ENCODE results near the gene SLCO4A1. TPM values are rescaled to one million over a fixed set of nuclear protein-coding genes. Genes with fewer than 3 reads are reported as not detected.

SLCO4A1 gene
- total and polyA plus RNA-seq, 5 experiments from 2014 or later, result 0.93 to 1.4 (median 1.4) TPM; not detected in 2

GRCh38 chr20:62662422-62662821 lies 20.1 kb downstream of the SLCO4A1 start:
- Mint-ChIP-seq H3K36me3 (peaks cover 0 to 1% (median 0%) of the 10 kb centered on the region in 3 donors), H3K4me1 (peaks cover 0 to 2% (median 0%) of the 10 kb centered on the region in 4 donors), H3K27ac (no peak overlapping the region), H3K27me3 (no peaks in the 10 kb centered on the region), H3K9me3 (no peaks in the 10 kb centered on the region), H3K4me3 (no peak overlapping the region)
- POLR2A ChIA-PET, result interaction anchor here (0.9 kb wide), 1 partner anchor 11 kb away, joined by 3 read pairs; no protein-coding TSS in a partner anchor
- ATAC-seq (no peak), DNase-seq (no peak)

- H3K4me3 Mint-ChIP-seq, result no peak overlapping the region
- peaks cover 0 to 2% (median under 1%) of the 10 kb centered on the region in 4 donors for H3K4me1 Mint-ChIP-seq
- H3K27ac Mint-ChIP-seq, result peak overlapping the region in 1 of 10 donors; percentile 43
- DNase-seq (no peak), ATAC-seq (no peak)
- peaks cover 0 to 1% (median 0%) of the 10 kb centered on the region in 3 donors for H3K36me3 Mint-ChIP-seq
- H3K27me3 Mint-ChIP-seq, result no peaks in the 10 kb centered on the region
- no peaks in the 10 kb centered on the region for H3K9me3 Mint-ChIP-seq
- POLR2A ChIA-PET, result interaction anchor here (2.1 kb wide), 1 partner anchor 131 kb away, joined by 7 read pairs; no protein-coding TSS in a partner anchor
Measured at GRCh38 chr20:62663145-62664018, 21.1 kb downstream of the SLCO4A1 start.

- Mint-ChIP-seq H3K27me3 (no peaks in the 10 kb centered on the region), H3K27ac (no peak overlapping the region), H3K36me3 (peaks cover 0 to 1% (median 0%) of the 10 kb centered on the region in 3 donors), H3K9me3 (no peaks in the 10 kb centered on the region), H3K4me3 (no peak overlapping the region), H3K4me1 (peaks cover 0 to 2% (median 1%) of the 10 kb centered on the region in 4 donors)
- ATAC-seq, result no peak
- POLR2A ChIA-PET, result interaction anchor here (1.0 to 2.1 kb wide), 2 partner anchors 100 to 130 kb away, joined by 3 to 7 read pairs; no protein-coding TSS in a partner anchor
- DNase-seq, result no peak
Measured at GRCh38 chr20:62664019-62664971, 22.0 kb downstream of the SLCO4A1 start.

- POLR2A ChIA-PET, result interaction anchor here (1.0 to 2.1 kb wide), 2 partner anchors 99 to 129 kb away, joined by 3 to 7 read pairs; no protein-coding TSS in a partner anchor
Measured at GRCh38 chr20:62665153-62665754, 23.0 kb downstream of the SLCO4A1 start.

GRCh38 chr20:62665826-62666735 lies 23.8 kb downstream of the SLCO4A1 start:
- POLR2A ChIA-PET, result interaction anchor here (0.8 kb wide), 1 partner anchor 22 kb away, joined by 3 read pairs; no protein-coding TSS in a partner anchor
- peaks cover 0 to 2% (median 1%) of the 10 kb centered on the region in 4 donors for H3K4me1 Mint-ChIP-seq
- H3K27ac Mint-ChIP-seq, result peak overlapping the region in 1 of 10 donors; percentile 28
- no peaks in the 10 kb centered on the region for H3K36me3 Mint-ChIP-seq
- no peak for DNase-seq
- ATAC-seq, result no peak
- H3K4me3 Mint-ChIP-seq, result no peak overlapping the region
- no peaks in the 10 kb centered on the region for H3K27me3 Mint-ChIP-seq
- H3K9me3 Mint-ChIP-seq, result no peaks in the 10 kb centered on the region

More at GRCh38 chr20:62665153-62665754, 23.0 kb downstream of the SLCO4A1 start:
- H3K4me1 Mint-ChIP-seq, result peaks cover 0 to 2% (median 1%) of the 10 kb centered on the region in 4 donors
- H3K27ac Mint-ChIP-seq, result peak overlapping the region in 1 of 10 donors; percentile 15
- no peaks in the 10 kb centered on the region for H3K27me3 Mint-ChIP-seq
- H3K36me3 Mint-ChIP-seq, result peaks cover 0 to 1% (median 0%) of the 10 kb centered on the region in 3 donors
- no peaks in the 10 kb centered on the region for H3K9me3 Mint-ChIP-seq
- DNase-seq, result no peak
- no peak for ATAC-seq
- no peak overlapping the region for H3K4me3 Mint-ChIP-seq

GRCh38 chr20:62666736-62667529 lies 24.6 kb downstream of the SLCO4A1 start:
- Mint-ChIP-seq H3K27me3 (no peaks in the 10 kb centered on the region), H3K27ac (peak overlapping the region in 3 of 10 donors; percentile 28 to 55 (median 35)), H3K4me1 (peaks cover 0 to 2% (median 1%) of the 10 kb centered on the region in 4 donors), H3K9me3 (no peaks in the 10 kb centered on the region), H3K4me3 (no peak overlapping the region), H3K36me3 (no peaks in the 10 kb centered on the region)
- no peak for ATAC-seq
- DNase-seq, result no peak
- POLR2A ChIA-PET, result interaction anchor here (0.8 kb wide), 1 partner anchor 21 kb away, joined by 3 read pairs; no protein-coding TSS in a partner anchor

- Mint-ChIP-seq H3K4me3 (no peak overlapping the region), H3K9me3 (no peaks in the 10 kb centered on the region), H3K27ac (peak overlapping the region in 1 of 10 donors; percentile 53), H3K4me1 (peaks cover 0 to 2% (median 1%) of the 10 kb centered on the region in 4 donors), H3K36me3 (no peaks in the 10 kb centered on the region), H3K27me3 (no peaks in the 10 kb centered on the region)
- ATAC-seq, result no peak
- no peak for DNase-seq
- POLR2A ChIA-PET, result no interaction called here
Measured at GRCh38 chr20:62667530-62668440, 25.5 kb downstream of the SLCO4A1 start.

GRCh38 chr20:62668441-62669027 lies 26.2 kb downstream of the SLCO4A1 start:
- DNase-seq (peak in 5 of 10 donors; percentile 16 to 49 (median 33)), ATAC-seq (peak in 1 of 2 donors; percentile 53)
- Mint-ChIP-seq H3K27ac (peak overlapping the region in 1 of 10 donors; percentile 53), H3K9me3 (no peaks in the 10 kb centered on the region), H3K36me3 (no peaks in the 10 kb centered on the region), H3K4me1 (peaks cover 0 to 2% (median 0%) of the 10 kb centered on the region in 4 donors), H3K4me3 (no peak overlapping the region), H3K27me3 (no peaks in the 10 kb centered on the region)
- POLR2A ChIA-PET, result interaction anchor here (1.2 kb wide), 1 partner anchor 125 kb away, joined by 4 read pairs; no protein-coding TSS in a partner anchor

GRCh38 chr20:62669249-62669648 lies 26.9 kb downstream of the SLCO4A1 start:
- no peak for DNase-seq
- no peaks in the 10 kb centered on the region for H3K36me3 Mint-ChIP-seq
- ATAC-seq, result no peak
- no peaks in the 10 kb centered on the region for H3K9me3 Mint-ChIP-seq
- H3K27me3 Mint-ChIP-seq, result no peaks in the 10 kb centered on the region
- peak overlapping the region in 1 of 10 donors; percentile 22 for H3K27ac Mint-ChIP-seq
- POLR2A ChIA-PET, result interaction anchor here (1.2 to 1.5 kb wide), 2 partner anchors 125 to 139 kb away, joined by 4 read pairs; no protein-coding TSS in a partner anchor
- H3K4me1 Mint-ChIP-seq, result peaks cover 0 to 2% (median 0%) of the 10 kb centered on the region in 4 donors
- no peak overlapping the region for H3K4me3 Mint-ChIP-seq

Data from naive thymus-derived CD8-positive, alpha-beta T cell (primary cell).